Fibroblast of lung (primary cell): ENCODE results near the gene COL4A3.

Source experiments
- EZH2 ChIP-seq: IDR thresholded peaks from 2 replicates; pipeline ENCODE4 v1.5.1; 2012; ENCODE audit warnings: low read length, control low read depth, mild to moderate bottlenecking; ENCODE audit errors: missing control alignments
- TF ChIP-seq, protein P1 (sequence below), 2 donors: IDR thresholded peaks in 1 of 2; conservative IDR thresholded peaks in 1 of 2; 1 replicate in 1 of 2; 2 replicates in 1 of 2; pipeline ENCODE4 v1.5.1; 2011 to 2012; ENCODE audit warnings: low read length in 2 of 2, control low read depth in 1 of 2, inconsistent platforms in 1 of 2, low read depth in 1 of 2, mild to moderate bottlenecking in 1 of 2

DNA sequence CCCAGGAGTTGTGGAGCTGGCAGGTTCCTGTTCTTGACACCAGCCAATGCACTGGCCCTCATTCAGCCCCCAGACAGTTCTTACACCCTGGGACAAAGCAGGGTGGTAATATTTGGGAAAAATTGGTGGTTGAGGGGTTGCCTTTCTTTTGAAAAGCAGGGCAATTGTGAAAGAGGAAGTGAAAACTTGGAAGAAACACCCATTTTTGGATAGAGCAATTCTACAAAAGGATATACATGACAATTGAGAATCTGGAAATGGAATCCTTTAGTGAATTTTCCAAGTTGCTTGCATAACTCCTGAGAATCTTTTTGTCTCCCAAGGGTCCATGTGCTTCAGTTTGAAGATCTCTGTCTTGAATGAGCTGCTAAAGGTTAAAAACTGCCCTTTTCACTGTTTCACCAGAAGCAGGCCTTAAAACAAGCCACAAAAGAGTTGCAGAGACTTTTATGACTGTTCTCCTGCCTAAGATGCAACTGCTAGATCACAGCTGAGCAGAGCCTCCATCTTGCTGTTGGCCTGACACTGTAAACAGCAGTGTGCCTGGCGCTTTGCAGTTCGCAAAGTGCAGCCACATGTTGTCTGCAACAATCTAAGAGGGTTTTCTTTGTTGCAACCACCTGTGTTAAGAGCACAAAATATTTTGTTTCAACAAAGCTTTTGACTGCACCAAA, 12.2 kb upstream of the COL4A3 start:
- TF ChIP-seq EZH2: no peak
- TF ChIP-seq, protein P1, sequence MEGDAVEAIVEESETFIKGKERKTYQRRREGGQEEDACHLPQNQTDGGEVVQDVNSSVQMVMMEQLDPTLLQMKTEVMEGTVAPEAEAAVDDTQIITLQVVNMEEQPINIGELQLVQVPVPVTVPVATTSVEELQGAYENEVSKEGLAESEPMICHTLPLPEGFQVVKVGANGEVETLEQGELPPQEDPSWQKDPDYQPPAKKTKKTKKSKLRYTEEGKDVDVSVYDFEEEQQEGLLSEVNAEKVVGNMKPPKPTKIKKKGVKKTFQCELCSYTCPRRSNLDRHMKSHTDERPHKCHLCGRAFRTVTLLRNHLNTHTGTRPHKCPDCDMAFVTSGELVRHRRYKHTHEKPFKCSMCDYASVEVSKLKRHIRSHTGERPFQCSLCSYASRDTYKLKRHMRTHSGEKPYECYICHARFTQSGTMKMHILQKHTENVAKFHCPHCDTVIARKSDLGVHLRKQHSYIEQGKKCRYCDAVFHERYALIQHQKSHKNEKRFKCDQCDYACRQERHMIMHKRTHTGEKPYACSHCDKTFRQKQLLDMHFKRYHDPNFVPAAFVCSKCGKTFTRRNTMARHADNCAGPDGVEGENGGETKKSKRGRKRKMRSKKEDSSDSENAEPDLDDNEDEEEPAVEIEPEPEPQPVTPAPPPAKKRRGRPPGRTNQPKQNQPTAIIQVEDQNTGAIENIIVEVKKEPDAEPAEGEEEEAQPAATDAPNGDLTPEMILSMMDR (conservative IDR thresholded peaks at IDR 0.05 in 1 of 2, IDR thresholded peaks at IDR 0.05 in 1 of 2; ENCODE audit: low read depth in 1 of 2, low read length in 2 of 2): no peak
